Nephron progenitor cell (in vitro differentiated cells): ENCODE results near the gene VPS8.

Source experiments
- DNase-seq: peaks from one replicate; pipeline ENCODE4 v3.0.0; 2021
- H3K27ac Mint-ChIP-seq: 2 replicates; pipeline ENCODE4 v1.8.0; 2021; ENCODE audit warnings: mild to moderate bottlenecking, moderate library complexity, mixed read lengths
- H3K27me3 Mint-ChIP-seq: 2 replicates; pipeline ENCODE4 v1.8.0; 2021; ENCODE audit warnings: mild to moderate bottlenecking, low read depth, mixed read lengths; ENCODE audit not compliant: poor library complexity
- H3K36me3 Mint-ChIP-seq: 2 replicates; pipeline ENCODE4 v1.8.0; 2021; ENCODE audit warnings: low read depth, mixed read lengths
- H3K4me1 Mint-ChIP-seq: 2 replicates; pipeline ENCODE4 v1.8.0; 2021; ENCODE audit warnings: mixed read lengths
- H3K4me3 Mint-ChIP-seq: 2 replicates; pipeline ENCODE4 v1.8.0; 2021; ENCODE audit warnings: mild to moderate bottlenecking, moderate library complexity, mixed read lengths
- H3K9me3 Mint-ChIP-seq: 2 replicates; pipeline ENCODE4 v1.8.0; 2021; ENCODE audit warnings: mild to moderate bottlenecking, moderate library complexity, mixed read lengths
- CTCF ChIP-seq: fragments of 200-600 bp; sonication (generic); IDR thresholded peaks from 2 replicates; pipeline ENCODE4 v1.5.0; 2021; ENCODE audit warnings: antibody characterized with exemption

VPS8 gene

GRCh38 chr3:184796551-184796950, 15.4 kb upstream of the VPS8 start:
- Mint-ChIP-seq H3K9me3 (peaks cover 8% of the 10 kb centered on the region), H3K27ac (peak overlapping the region; percentile 20), H3K4me3 (peak overlapping the region; percentile 58), H3K36me3 (peaks cover 7% of the 10 kb centered on the region), H3K27me3 (peaks cover 20% of the 10 kb centered on the region), H3K4me1 (peaks cover 47% of the 10 kb centered on the region)
- TF ChIP-seq CTCF: no peak
- no peak for DNase-seq

- Mint-ChIP-seq H3K27ac (peak overlapping the region; percentile 20), H3K36me3 (peaks cover 7% of the 10 kb centered on the region), H3K4me3 (peak overlapping the region; percentile 58), H3K27me3 (peaks cover 22% of the 10 kb centered on the region), H3K9me3 (peaks cover 8% of the 10 kb centered on the region), H3K4me1 (peaks cover 47% of the 10 kb centered on the region)
- no peak for TF ChIP-seq CTCF
- no peak for DNase-seq
These were observed 15.0 kb upstream of the VPS8 start for GRCh38 chr3:184796954-184797353.

GRCh38 chr3:184798120-184798519, 13.8 kb upstream of the VPS8 start:
- DNase-seq: no peak
- Mint-ChIP-seq H3K27ac (no peak overlapping the region), H3K4me1 (peaks cover 50% of the 10 kb centered on the region), H3K36me3 (peaks cover 7% of the 10 kb centered on the region), H3K4me3 (no peak overlapping the region), H3K27me3 (peaks cover 28% of the 10 kb centered on the region), H3K9me3 (peaks cover 8% of the 10 kb centered on the region)
- no peak for TF ChIP-seq CTCF

GRCh38 chr3:184800349-184800930, 11.5 kb upstream of the VPS8 start:
- DNase-seq: no peak
- no peak for TF ChIP-seq CTCF
- peaks cover 43% of the 10 kb centered on the region for H3K4me1 Mint-ChIP-seq
- H3K27ac Mint-ChIP-seq: no peak overlapping the region
- H3K4me3 Mint-ChIP-seq: no peak overlapping the region
- H3K9me3 Mint-ChIP-seq: peaks cover 8% of the 10 kb centered on the region
- H3K27me3 Mint-ChIP-seq: peaks cover 29% of the 10 kb centered on the region
- H3K36me3 Mint-ChIP-seq: peaks cover 7% of the 10 kb centered on the region

GRCh38 chr3:184801241-184801785, 10.7 kb upstream of the VPS8 start:
- peaks cover 41% of the 10 kb centered on the region for H3K4me1 Mint-ChIP-seq
- no peak overlapping the region for H3K4me3 Mint-ChIP-seq
- no peak for DNase-seq
- H3K9me3 Mint-ChIP-seq: peaks cover 8% of the 10 kb centered on the region
- H3K36me3 Mint-ChIP-seq: peaks cover 7% of the 10 kb centered on the region
- peak overlapping the region; percentile 20 for H3K27ac Mint-ChIP-seq
- no peak for TF ChIP-seq CTCF
- peaks cover 26% of the 10 kb centered on the region for H3K27me3 Mint-ChIP-seq

- no peak overlapping the region for H3K4me3 Mint-ChIP-seq
- no peak overlapping the region for H3K27ac Mint-ChIP-seq
- peaks cover 26% of the 10 kb centered on the region for H3K27me3 Mint-ChIP-seq
- peaks cover 7% of the 10 kb centered on the region for H3K36me3 Mint-ChIP-seq
- no peak for DNase-seq
- H3K4me1 Mint-ChIP-seq: peaks cover 40% of the 10 kb centered on the region
- H3K9me3 Mint-ChIP-seq: peaks cover 8% of the 10 kb centered on the region
- TF ChIP-seq CTCF: no peak
These were observed 9.8 kb upstream of the VPS8 start for GRCh38 chr3:184802150-184802549.
